SKM-1 treated with dmso at 0.1 percent for 144 hours (cell line): Measurements from ENCODE around the gene MGAT1.
A peak's percentile ranks its signal among the peaks of the same experiment; 100 is the strongest.
"Not testable (repeated sequence)": the region's sequence is repeated elsewhere in the genome, so short reads cannot be mapped to it uniquely, and the experiment has no call there.

Source experiments
- DNase-seq: peaks from one replicate; lab custom pipeline; 2025; ENCODE audit not compliant: unreplicated experiment; lab: John Stamatoyannopoulos, UW

The MGAT1 gene

DNA sequence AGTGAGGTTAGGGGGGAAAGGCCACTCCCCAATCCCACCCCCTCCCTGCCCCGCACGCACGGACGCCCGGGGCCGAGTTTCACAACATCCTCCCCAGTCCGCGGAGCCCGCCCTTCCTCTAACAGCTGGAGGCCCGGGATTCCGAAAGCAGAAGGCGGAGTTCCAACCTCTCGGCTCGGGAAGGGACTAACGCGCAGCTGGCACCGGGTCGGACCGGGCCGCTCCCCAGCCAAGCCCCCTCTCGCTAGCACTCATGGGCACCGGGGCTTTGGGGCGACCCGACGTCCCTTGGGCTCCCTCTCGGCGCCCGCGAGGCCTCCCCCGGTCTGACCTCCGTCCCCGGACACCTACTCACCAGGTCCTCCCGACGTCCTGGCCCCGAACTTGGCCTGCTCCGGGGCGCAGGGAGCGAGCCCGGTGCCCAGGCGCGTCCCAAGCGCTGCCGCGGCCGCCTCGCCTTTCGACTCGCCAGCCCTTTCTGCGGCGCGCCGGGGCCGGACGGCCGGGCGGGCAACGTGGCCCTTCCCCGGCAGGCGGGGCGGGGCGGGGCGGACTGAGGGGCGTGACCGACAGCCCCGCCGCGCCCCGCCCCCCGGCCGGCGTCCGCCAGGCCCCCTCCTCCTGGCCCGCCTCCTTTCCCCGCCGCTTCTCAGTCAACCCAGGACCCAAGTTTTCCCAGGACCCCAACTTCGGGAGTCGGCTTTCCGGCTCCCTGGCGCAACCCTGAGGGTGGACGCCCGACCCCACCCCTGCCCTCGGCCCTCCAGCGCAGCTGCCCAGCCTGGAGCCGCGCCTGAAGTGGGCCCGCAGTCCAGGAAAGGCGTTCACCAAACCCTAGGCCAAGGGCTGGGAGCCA is at the start of gene MGAT1:
TSS of gene MGAT1 (minus strand) at position 482 of the 856 bp plus-strand sequence. CDS start 9,835 bp downstream, outside the sequence.
- peak; percentile 86 for DNase-seq

DNA sequence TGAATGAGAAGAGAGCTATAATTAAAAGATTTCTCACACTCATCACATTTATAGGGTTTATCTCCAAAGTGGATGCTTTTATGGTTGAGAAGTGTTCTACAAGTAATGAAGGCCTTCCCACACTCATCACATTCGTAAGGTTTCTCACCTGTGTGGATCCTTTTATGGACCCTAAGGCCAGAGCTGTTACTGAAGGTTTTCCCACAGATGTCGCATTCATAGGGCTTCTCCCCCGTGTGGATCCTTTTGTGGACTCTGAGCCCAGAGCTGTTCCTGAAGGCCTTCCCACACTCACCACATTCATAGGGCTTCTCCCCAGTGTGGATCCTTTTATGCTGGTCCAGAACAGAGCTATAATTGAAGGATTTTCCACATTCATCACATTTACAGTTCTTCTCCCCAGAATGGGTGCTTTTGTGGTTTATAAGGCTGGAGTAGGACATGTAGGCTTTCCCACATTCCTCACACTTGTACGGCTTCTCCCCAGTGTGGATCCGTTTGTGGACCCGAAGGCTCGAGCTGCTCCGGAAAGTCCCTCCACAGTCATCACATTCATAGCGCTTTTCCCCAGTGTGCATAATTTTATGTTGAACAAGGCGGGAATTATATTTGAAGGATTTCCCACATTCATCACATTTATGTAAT is 48.0 kb upstream of the MGAT1 start:
- no peak for DNase-seq

GRCh38 chr5:180849827-180850226 is 47.2 kb upstream of the MGAT1 start:
- no peak for DNase-seq

DNA sequence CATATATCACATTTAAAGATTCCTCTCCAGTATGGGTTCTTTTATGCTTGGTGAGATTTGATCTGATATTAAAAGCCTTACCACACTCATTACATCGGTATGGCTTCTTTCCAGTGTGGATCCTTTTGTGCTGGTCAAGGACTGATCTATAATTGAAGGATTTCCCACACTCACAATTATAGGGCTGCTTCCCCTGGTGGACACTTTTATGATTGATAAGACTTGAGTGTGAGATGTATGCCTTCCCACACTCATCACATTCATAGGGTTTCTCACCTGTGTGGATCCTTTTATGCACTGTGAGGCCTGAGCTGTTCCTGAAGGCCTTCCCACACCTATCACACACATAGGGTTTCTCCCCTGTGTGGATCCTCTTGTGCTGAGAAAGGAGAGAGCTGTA is 46.3 kb upstream of the MGAT1 start:
- no peak for DNase-seq

DNA sequence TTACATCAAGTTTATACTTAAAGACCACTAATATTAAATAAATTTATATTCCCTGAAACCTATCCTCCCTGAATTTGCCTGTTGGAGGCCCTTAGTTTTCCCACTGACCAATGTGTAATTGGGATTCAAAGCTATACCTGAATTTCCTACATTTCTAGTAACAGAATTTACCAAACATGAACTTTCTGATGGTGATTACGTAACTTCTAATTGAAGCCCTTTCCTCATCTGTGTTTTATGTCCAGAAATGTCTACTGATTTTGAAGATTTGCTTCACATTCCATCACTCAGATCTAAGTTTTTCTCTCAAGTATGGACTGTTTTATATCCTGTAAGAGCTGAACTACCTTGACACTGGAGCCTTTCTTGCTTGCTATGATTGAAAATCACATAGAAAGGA is 45.7 kb upstream of the MGAT1 start:
- DNase-seq = no peak

DNA sequence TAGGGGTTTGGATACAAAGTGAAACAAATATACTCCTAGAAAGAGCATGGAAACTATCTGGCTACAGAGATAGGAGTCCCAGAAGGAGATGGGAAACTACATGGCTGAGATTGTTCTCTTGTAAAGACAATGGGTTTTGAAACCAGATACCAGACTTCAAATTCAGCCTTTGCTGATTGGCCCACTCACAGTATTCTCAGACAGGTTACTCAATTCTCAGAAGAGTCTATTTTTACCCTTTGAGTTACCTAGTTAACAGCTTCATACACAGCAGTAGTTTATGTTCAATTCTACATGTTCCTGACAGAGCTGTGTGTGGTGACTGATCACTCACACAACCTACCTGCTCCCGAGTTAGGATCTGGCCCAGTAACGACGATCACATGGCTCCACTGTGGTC is 44.4 kb upstream of the MGAT1 start:
- DNase-seq = no peak

- DNase-seq = no peak
These were observed 42.3 kb upstream of the MGAT1 start for GRCh38 chr5:180844858-180845257.

- DNase-seq = no peak
These were observed 41.8 kb upstream of the MGAT1 start for GRCh38 chr5:180844432-180844831.

GRCh38 chr5:180839935-180840334 is 37.3 kb upstream of the MGAT1 start:
- no peak for DNase-seq

- no peak for DNase-seq
These were observed 36.6 kb upstream of the MGAT1 start for GRCh38 chr5:180839227-180839626.

- no peak for DNase-seq
These were observed 34.9 kb upstream of the MGAT1 start for GRCh38 chr5:180837478-180837877.

DNA sequence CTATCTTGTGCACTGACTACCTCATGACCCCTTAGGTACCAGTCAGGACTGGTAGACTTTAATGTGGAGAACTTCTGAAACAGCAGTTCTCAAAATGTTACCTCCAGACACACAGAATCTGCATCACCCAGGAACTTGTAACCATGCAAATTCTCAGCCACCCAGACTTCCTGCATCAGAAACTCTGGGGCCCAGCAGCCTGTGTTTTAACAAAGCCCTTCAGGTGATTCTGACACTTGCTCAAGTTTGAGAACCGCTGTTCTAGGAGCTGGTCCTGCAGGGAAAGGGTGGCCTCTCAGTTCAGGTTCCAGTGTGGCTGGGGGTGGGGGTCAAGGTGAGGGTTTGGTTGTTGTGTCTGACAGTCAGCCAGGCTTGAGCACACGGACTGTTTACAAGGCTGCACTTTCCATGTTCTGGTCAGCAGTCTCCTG is 30.0 kb upstream of the MGAT1 start:
- DNase-seq = no peak

- peak; percentile 62 for DNase-seq
These were observed 28.8 kb upstream of the MGAT1 start for GRCh38 chr5:180831139-180832093.

GRCh38 chr5:180830253-180831138 is 27.9 kb upstream of the MGAT1 start:
- DNase-seq = no peak

DNA sequence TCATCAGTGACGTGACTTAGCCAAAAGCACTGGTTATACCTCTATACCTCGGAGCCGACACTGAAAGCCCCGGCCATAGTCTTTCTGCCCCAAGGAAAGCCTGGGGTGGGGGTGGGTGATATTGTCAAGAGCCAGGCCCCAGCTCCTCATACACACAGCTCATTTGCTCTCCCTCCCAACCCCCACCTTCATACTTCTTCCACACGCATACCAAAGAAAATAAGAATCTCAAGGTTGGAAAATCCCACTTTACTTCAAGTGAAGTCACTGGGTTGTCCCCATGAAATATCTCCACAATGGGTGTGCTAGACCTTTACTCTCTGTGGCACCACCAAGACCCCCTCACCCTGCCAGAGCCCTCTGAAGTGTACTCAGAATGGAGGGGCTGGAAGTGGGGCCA is 27.1 kb upstream of the MGAT1 start:
- DNase-seq = no peak

- DNase-seq = not testable (repeated sequence)
These were observed 26.3 kb upstream of the MGAT1 start for GRCh38 chr5:180828756-180829531.

DNA sequence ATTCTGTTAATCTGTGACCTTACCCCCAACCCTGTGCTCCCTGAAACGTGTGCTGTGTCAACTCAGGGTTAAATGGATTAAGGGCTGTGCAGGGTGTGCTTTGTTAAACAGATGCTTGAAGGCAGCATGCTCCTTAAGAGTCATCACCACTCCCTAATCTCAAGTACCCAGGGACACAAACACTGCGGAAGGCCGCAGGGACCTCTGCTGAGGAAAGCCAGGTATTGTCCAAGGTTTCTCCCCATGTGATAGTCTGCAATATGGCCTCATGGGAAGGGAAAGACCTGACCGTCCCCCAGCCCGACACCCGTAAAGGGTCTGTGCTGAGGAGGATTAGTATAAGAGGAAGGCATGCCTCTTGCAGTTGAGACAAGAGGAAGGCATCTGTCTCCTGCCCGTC is 24.8 kb upstream of the MGAT1 start:
- DNase-seq = not testable (repeated sequence)

DNA sequence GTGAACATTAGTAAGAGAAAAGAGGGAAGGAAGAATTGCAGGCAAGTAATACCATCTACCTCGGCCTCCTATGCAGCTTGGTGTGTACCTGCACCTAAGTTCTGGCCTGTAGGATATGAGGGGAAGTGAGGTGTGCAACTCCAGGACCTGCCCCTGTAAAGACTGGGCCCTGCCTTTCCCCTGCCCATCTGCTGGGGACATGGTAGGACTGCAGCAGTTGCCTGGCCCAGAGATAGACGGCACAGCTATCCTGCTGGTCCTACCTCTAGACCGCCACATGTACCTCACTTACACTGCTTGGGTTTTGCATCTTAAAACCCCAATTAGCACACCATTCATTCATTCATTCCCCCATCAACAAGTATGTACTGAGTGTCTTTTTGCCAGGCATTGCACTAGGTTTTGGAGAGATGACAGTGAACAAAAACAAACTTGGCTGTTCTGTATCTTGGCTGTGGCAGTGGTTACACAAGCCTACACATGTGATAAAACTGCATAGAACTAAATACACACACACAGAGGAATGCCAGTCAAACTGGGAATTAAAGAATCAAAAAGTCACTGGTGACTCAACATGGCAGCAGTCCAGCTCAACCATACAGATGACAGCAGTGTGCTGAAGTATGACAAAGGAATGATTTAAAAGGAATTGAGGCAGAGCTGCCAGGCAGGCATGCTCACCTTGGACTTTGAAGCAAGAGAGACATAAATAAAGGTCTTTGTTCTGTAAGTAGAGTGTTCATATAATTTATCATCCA is 23.3 kb upstream of the MGAT1 start:
- DNase-seq = no peak
